Activated B cell treated with CpG ODN at 0.5 μM for 24 hours (primary cell): ENCODE measurements around the gene BABAM2. TPM values are rescaled to one million over a fixed set of nuclear protein-coding genes. Genes with fewer than 3 reads are reported as not detected.
"Not testable (repeated sequence)": the region's sequence is repeated elsewhere in the genome, so short reads cannot be mapped to it uniquely, and the experiment has no call there.

Experiments
- ATAC-seq: fragments of 200-7000 bp; cut with Tn5 transposase; one replicate; pipeline ENCODE4 v1.10.0; 2021; ENCODE audit warnings: low read depth, mild to moderate bottlenecking, moderate library complexity
- CTCF ChIA-PET: fragments of 350-600 bp; sonication (Branson Sonifier 250); formaldehyde crosslinking; loops from one replicate; lab custom pipeline; 2021; ENCODE audit warnings: antibody characterized with exemption; lab: Charles Lee
- POLR2A ChIA-PET: fragments of 350-600 bp; sonication (Branson Sonifier 250); formaldehyde crosslinking; loops from one replicate; lab custom pipeline; 2021; ENCODE audit warnings: antibody characterized with exemption; lab: Charles Lee
- DNase-seq: peaks from one replicate; pipeline ENCODE4 v3.0.0; 2022
- H3K27ac Mint-ChIP-seq: one replicate; pipeline ENCODE4 v1.8.0; 2020; ENCODE audit warnings: mixed read lengths
- H3K27me3 Mint-ChIP-seq: one replicate; pipeline ENCODE4 v1.8.0; 2021; ENCODE audit warnings: mixed read lengths
- H3K36me3 Mint-ChIP-seq: one replicate; pipeline ENCODE4 v1.8.0; 2021; ENCODE audit warnings: low read depth, mixed read lengths
- H3K4me1 Mint-ChIP-seq: one replicate; pipeline ENCODE4 v1.8.0; 2021; ENCODE audit warnings: mixed read lengths
- H3K4me3 Mint-ChIP-seq: one replicate; pipeline ENCODE4 v1.8.0; 2020; ENCODE audit warnings: mild to moderate bottlenecking, mixed read lengths
- H3K9me3 Mint-ChIP-seq: one replicate; pipeline ENCODE4 v1.8.0; 2020; ENCODE audit warnings: mixed read lengths
- intact Hi-C: fragments of 100-400 bp; cut with micrococcal nuclease; formaldehyde crosslinking; loops from one replicate; pipeline ENCODE4 v1.15.1; 2024
- total RNA-seq: library from RNA; stranded (reverse); gene quantifications from 2 replicates; pipeline ENCODE4 v1.2.3, GENCODE V29; 2022
- TF ChIP-seq, protein P1 (sequence below): fragments of 200-600 bp; IDR thresholded peaks from one replicate; pipeline ENCODE4 v1.8.0; 2022; ENCODE audit warnings: antibody characterized with exemption, mild to moderate bottlenecking

The BABAM2 gene
- total RNA-seq, 1 donor from 2014 or later, result 55.6 TPM

DNA sequence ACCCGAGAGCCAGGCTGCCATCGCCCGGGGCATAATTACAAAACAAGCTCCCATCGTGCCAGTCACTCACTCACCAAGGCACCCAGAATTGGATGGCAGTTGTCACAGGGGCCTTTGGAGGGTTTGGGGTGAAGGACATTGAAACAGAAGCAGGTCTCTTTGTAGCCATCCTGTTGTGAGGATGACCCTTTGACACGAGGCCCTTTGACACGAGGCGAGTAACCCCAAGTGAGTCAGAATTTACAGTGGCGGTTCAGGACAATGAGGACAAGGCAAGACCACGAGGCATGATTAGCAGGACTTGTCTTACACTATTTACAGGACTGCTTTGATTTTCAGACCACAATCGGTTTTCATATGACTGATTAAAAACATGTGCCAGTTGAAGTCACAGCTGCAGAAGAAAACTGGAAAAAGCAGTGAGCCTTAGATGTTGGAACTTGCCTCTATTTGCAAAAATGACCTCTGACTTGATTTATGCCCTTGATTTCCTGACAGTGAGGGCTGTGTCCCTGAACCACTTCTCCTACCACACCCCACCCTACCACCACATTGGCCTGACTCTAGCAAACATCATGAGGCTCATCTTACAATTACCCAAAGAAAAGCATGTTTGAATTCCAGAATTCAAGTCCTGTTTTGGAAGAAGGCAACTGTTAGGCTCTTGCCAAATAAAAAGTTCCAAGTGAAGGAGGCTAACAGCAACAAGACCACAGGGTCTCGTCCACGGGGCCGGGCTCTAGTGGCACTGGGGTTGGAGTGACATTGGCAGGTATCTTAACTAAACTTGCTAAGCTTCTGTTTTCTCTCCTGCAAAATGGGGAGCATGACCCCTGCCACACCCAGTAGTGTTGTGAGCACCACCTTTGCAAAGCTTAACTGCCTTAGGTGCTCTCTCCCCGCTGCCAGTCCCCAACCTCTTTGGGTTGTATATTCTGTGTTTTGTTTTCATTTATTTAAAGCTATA is 437.7 kb downstream of the BABAM2 start:
- DNase-seq, result no peak
- Mint-ChIP-seq H3K27ac (no peak overlapping the region), H3K27me3 (no peaks in the 10 kb centered on the region), H3K36me3 (peaks cover 32% of the 10 kb centered on the region), H3K4me1 (peaks cover 4% of the 10 kb centered on the region), H3K9me3 (peaks cover 4% of the 10 kb centered on the region), H3K4me3 (no peak overlapping the region)
- intact Hi-C loops, result no loop called here
- CTCF ChIA-PET, result no interaction called here
- no peak for ATAC-seq
- TF ChIP-seq, protein P1, sequence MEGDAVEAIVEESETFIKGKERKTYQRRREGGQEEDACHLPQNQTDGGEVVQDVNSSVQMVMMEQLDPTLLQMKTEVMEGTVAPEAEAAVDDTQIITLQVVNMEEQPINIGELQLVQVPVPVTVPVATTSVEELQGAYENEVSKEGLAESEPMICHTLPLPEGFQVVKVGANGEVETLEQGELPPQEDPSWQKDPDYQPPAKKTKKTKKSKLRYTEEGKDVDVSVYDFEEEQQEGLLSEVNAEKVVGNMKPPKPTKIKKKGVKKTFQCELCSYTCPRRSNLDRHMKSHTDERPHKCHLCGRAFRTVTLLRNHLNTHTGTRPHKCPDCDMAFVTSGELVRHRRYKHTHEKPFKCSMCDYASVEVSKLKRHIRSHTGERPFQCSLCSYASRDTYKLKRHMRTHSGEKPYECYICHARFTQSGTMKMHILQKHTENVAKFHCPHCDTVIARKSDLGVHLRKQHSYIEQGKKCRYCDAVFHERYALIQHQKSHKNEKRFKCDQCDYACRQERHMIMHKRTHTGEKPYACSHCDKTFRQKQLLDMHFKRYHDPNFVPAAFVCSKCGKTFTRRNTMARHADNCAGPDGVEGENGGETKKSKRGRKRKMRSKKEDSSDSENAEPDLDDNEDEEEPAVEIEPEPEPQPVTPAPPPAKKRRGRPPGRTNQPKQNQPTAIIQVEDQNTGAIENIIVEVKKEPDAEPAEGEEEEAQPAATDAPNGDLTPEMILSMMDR, result no peak
- POLR2A ChIA-PET, result no interaction called here

DNA sequence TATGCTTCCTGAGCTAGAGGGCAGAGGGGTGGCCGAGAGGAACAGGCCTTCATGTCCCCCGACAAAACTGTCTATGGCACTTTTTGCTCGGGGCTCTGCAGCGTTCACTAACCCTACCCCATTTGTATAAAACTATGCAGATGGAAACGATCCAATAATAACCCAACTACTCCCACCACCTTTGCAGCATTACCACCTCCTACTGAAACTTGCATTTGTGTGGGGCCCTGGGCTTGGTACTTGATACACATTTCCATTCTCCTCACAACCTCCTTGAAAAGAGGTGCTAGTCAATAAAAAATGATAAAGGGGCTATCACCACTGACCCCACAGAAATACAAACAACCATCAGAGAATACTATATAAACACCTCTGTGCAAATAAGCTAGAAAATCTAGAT is 438.7 kb downstream of the BABAM2 start:
- Mint-ChIP-seq H3K27ac (no peak overlapping the region), H3K36me3 (peaks cover 32% of the 10 kb centered on the region), H3K9me3 (peaks cover 4% of the 10 kb centered on the region), H3K4me1 (peaks cover 4% of the 10 kb centered on the region), H3K4me3 (no peak overlapping the region), H3K27me3 (no peaks in the 10 kb centered on the region)
- no peak for DNase-seq
- ATAC-seq, result no peak
- ChIA-PET POLR2A (no interaction called here), CTCF (no interaction called here)
- intact Hi-C loops, result no loop called here
- TF ChIP-seq, protein P1, result no peak

DNA sequence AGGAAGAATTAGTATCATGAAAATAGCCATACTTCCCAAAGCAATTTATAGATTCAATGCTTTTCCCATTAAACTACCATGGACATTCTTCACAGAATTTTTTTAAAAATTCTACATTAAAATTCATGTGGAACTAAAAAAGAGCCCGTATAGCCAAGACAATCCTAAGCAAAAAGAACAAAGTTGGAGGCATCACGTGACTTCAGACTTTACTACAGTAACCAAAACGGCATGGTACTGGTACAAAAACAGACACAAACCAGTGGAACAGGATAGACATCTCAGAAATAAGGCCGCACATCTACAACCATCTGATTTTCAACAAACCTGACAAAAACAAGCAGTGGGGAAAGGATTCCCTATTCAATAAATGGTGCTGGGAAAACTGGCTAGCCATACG is 440.2 kb downstream of the BABAM2 start:
- H3K27me3 Mint-ChIP-seq, POLR2A ChIA-PET, H3K4me3 Mint-ChIP-seq, ATAC-seq, intact Hi-C loops, DNase-seq, CTCF ChIA-PET, H3K9me3 Mint-ChIP-seq, H3K4me1 Mint-ChIP-seq, H3K27ac Mint-ChIP-seq: not testable (repeated sequence)
- H3K36me3 Mint-ChIP-seq, result peaks cover 32% of the 10 kb centered on the region

DNA sequence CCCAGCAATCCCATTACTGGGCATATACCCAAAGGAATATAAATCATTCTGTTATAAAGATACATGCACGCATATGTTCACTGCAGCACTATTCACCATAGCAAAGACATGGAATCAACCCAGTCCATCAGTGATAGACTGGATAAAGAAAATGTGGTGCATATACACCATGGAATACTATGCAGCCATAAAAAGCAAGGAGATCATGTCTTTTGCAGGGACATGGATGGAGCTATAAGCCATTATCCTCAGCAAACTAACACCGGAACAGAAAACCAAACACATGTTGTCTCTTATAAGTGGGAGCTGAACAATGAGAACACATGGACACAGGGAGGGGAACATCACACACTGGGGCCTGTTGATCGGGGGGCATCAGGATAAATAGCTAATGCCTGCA is 441.3 kb downstream of the BABAM2 start:
- not testable (repeated sequence) for DNase-seq

DNA sequence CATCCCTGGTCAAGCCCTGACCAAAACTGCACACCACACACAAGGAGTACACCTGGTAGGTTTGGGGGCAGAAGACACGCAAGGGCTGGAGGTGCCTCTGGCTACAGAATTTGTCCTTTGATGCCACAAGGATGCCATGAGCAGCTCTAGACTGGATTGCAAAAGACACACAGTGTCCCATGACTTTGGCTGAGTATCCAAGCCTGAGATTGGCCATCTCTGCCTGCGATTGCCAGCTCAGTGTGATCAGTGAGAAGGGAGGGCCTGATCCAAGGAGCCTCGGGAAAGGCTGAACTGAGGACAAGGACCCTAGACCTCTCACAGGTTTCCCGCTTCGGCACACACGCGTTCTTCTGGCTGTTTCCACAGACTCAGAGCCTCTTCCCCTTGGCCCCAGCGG is 442.2 kb downstream of the BABAM2 start:
- peaks cover 30% of the 10 kb centered on the region for H3K36me3 Mint-ChIP-seq
- ChIA-PET CTCF (no interaction called here), POLR2A (no interaction called here)
- ATAC-seq, result no peak
- H3K27me3 Mint-ChIP-seq, result no peaks in the 10 kb centered on the region
- no peak for DNase-seq
- peaks cover 4% of the 10 kb centered on the region for H3K9me3 Mint-ChIP-seq
- H3K4me3 Mint-ChIP-seq, result no peak overlapping the region
- H3K27ac Mint-ChIP-seq, result no peak overlapping the region
- H3K4me1 Mint-ChIP-seq, result no peaks in the 10 kb centered on the region
- TF ChIP-seq, protein P1, result no peak
- intact Hi-C loops, result no loop called here

More for the DNA sequence above, 441.3 kb downstream of the BABAM2 start:
- H3K9me3 Mint-ChIP-seq, CTCF ChIA-PET, POLR2A ChIA-PET, H3K27ac Mint-ChIP-seq, intact Hi-C loops, ATAC-seq, H3K4me1 Mint-ChIP-seq, H3K27me3 Mint-ChIP-seq, H3K4me3 Mint-ChIP-seq: not testable (repeated sequence)
- H3K36me3 Mint-ChIP-seq, result peaks cover 32% of the 10 kb centered on the region
